HL-60 (cell line): ENCODE data around the gene ZNF44.

ENCODE experiments used
- CTCF ChIP-seq: IDR thresholded peaks from one replicate; pipeline ENCODE4 v1.5.1; 2011; ENCODE audit warnings: low read length, control low read depth, inconsistent platforms; ENCODE audit not compliant: insufficient read depth
- REST ChIP-seq: IDR thresholded peaks from 2 replicates; pipeline ENCODE4 v1.6.1; 2012; ENCODE audit warnings: low read depth; ENCODE audit not compliant: insufficient replicate concordance

GRCh38 chr19:12289790-12290065, 5.0 kb downstream of the ZNF44 start:
- no peak for TF ChIP-seq CTCF
- no peak for TF ChIP-seq REST
